Middle frontal gyrus (tissue), 1 donor: ENCODE results near the gene SNTG2.

ENCODE experiments used
- DNase-seq: peaks from one replicate; pipeline ENCODE4 v3.0.0-alpha.2; 2015; ENCODE audit warnings: low spot score; ENCODE audit errors: extremely low spot score

Gene SNTG2

GRCh38 chr2:1047485-1047884 lies 96.8 kb downstream of the SNTG2 start:
- DNase-seq, result no peak

- DNase-seq, result no peak
Observed at GRCh38 chr2:1049691-1050090, 99.0 kb downstream of the SNTG2 start.

- DNase-seq, result no peak
Observed at GRCh38 chr2:1051075-1051474, 100.4 kb downstream of the SNTG2 start.

GRCh38 chr2:1052771-1053191 lies 102.1 kb downstream of the SNTG2 start:
- no peak for DNase-seq

- DNase-seq, result no peak
Observed at GRCh38 chr2:1053786-1054185, 103.1 kb downstream of the SNTG2 start.

GRCh38 chr2:1054399-1054798 lies 103.8 kb downstream of the SNTG2 start:
- DNase-seq, result no peak

GRCh38 chr2:1055014-1055595 lies 104.5 kb downstream of the SNTG2 start:
- DNase-seq, result no peak

GRCh38 chr2:1060372-1060771 lies 109.7 kb downstream of the SNTG2 start:
- DNase-seq, result no peak

GRCh38 chr2:1060987-1061386 lies 110.3 kb downstream of the SNTG2 start:
- DNase-seq, result no peak

- no peak for DNase-seq
Observed at GRCh38 chr2:1068241-1068640, 117.6 kb downstream of the SNTG2 start.

- no peak for DNase-seq
Observed at GRCh38 chr2:1068822-1069221, 118.2 kb downstream of the SNTG2 start.

- DNase-seq, result no peak
Observed at GRCh38 chr2:1069847-1070246, 119.2 kb downstream of the SNTG2 start.

GRCh38 chr2:1070601-1071000 lies 120.0 kb downstream of the SNTG2 start:
- DNase-seq, result no peak

- no peak for DNase-seq
Observed at GRCh38 chr2:1071650-1072049, 121.0 kb downstream of the SNTG2 start.

- no peak for DNase-seq
Observed at GRCh38 chr2:1072250-1072649, 121.6 kb downstream of the SNTG2 start.

GRCh38 chr2:1077911-1078310 lies 127.3 kb downstream of the SNTG2 start:
- no peak for DNase-seq

- no peak for DNase-seq
Observed at GRCh38 chr2:1078326-1078725, 127.7 kb downstream of the SNTG2 start.

GRCh38 chr2:1079873-1080799 lies 129.5 kb downstream of the SNTG2 start:
- DNase-seq, result no peak

GRCh38 chr2:1081451-1082225 lies 131.0 kb downstream of the SNTG2 start:
- no peak for DNase-seq

GRCh38 chr2:1082456-1083205 lies 132.0 kb downstream of the SNTG2 start:
- no peak for DNase-seq

- DNase-seq, result no peak
Observed at GRCh38 chr2:1088192-1088860, 137.7 kb downstream of the SNTG2 start.
